Adrenal gland (tissue), 5 donors: ENCODE measurements around the gene STAG2.

Source experiments
- POLR2A ChIP-seq, 2 donors: fragments of 450-650 bp; IDR thresholded peaks; one replicate each; pipeline ENCODE4 v1.6.1; 2017; ENCODE audit warnings: antibody characterized with exemption in 2 of 2, mild to moderate bottlenecking in 2 of 2, moderate library complexity in 1 of 2
- TF ChIP-seq, protein P1 (sequence below), 6 experiments: fragments of 450-650 bp in 4 of 6; fragments of 200-600 bp in 2 of 6; sonication (generic) in 1 of 6; IDR thresholded peaks; 1 replicate in 5 of 6; 2 replicates in 1 of 6; pipeline versions ENCODE4 v1.5.1 to v1.8.0; 2016 to 2021; ENCODE audit warnings: antibody characterized with exemption in 6 of 6, mild to moderate bottlenecking in 2 of 6, moderate library complexity in 1 of 6
- donor health status: DM: no; HTN: no; CAD: no.

DNA sequence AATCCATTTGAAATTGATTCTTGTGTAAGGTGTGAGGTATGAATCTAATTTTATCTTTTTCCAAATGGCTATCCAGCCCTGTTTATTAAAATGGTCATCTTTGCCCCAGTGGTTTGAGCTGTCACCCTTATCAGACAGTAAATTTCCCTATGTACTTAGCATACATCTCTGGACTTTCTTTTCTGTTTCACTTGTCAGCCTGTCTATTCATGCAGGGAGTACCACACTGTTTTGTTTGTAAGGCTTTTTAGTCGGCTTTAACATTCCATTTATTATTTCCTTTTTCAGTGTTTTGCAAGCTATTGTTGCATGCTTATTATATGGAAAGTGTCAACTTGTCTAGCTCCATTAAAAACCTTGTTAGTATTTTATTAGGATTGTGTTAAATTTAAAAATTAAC is 155.8 kb downstream of the STAG2 start:
- TF ChIP-seq, protein P1, sequence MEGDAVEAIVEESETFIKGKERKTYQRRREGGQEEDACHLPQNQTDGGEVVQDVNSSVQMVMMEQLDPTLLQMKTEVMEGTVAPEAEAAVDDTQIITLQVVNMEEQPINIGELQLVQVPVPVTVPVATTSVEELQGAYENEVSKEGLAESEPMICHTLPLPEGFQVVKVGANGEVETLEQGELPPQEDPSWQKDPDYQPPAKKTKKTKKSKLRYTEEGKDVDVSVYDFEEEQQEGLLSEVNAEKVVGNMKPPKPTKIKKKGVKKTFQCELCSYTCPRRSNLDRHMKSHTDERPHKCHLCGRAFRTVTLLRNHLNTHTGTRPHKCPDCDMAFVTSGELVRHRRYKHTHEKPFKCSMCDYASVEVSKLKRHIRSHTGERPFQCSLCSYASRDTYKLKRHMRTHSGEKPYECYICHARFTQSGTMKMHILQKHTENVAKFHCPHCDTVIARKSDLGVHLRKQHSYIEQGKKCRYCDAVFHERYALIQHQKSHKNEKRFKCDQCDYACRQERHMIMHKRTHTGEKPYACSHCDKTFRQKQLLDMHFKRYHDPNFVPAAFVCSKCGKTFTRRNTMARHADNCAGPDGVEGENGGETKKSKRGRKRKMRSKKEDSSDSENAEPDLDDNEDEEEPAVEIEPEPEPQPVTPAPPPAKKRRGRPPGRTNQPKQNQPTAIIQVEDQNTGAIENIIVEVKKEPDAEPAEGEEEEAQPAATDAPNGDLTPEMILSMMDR (IDR thresholded peaks at IDR 0.05), result no peak
- no peak for TF ChIP-seq POLR2A (IDR thresholded peaks at IDR 0.05)
